ENCODE data around the gene TLK2.
"Not testable (repeated sequence)": the region's sequence is repeated elsewhere in the genome, so short reads cannot be mapped to it uniquely, and the experiment has no call there.

Gene TLK2

DNA sequence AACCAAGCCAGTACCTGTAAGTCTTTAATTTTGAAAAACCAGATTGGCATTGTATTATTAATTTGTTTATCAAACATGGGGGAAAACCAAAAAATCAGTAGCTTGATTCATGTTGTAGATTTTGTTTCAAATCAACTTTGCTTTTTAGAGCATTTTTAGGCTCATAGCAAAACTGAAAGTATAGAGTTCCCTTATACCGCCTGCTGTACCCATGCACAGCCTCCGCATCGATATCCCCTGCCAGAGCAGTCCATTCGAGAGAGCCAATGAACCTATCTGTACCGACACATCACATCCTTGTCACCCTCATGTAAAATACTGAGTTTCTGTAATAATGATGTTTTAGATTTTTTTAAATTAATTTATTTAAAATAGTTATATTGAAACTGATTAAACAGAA lies 132.7 kb downstream of the TLK2 start:
- DNase-seq, result no peak

DNA sequence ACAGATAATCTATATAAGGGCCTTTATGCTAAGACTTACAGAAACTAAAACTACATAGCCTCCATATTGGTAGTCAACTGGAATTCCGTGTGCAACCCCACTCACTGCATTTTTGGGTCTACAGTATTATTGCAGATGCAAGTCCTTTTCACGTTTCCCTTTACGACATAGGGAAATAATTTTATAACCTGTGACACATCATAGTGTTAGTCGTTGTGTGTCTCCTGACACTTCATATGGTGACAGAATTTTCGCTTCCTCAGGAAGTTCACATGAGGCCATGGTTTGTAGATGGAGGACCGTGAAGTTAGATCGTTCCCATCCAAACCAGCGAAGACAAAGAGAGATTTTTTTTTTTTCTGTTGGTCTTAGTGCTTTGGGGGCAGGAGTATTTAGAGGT lies 133.1 kb downstream of the TLK2 start:
- DNase-seq, result no peak

DNA sequence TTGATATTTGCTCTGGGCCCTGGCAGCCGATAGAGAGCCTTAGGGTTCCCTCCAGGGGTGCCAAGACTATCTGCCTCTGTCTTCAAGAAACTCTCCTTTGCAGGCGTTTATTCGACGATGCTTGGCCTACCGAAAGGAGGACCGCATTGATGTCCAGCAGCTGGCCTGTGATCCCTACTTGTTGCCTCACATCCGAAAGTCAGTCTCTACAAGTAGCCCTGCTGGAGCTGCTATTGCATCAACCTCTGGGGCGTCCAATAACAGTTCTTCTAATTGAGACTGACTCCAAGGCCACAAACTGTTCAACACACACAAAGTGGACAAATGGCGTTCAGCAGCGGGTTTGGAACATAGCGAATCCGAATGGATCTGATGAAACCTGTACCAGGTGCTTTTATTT lies 133.7 kb downstream of the TLK2 start:
- DNase-seq, result not testable (repeated sequence)

GRCh38 chr17:62613095-62613494 lies 134.5 kb downstream of the TLK2 start:
- not testable (repeated sequence) for DNase-seq

- no peak for DNase-seq
Measured at GRCh38 chr17:62614142-62614541, 135.5 kb downstream of the TLK2 start.

DNA sequence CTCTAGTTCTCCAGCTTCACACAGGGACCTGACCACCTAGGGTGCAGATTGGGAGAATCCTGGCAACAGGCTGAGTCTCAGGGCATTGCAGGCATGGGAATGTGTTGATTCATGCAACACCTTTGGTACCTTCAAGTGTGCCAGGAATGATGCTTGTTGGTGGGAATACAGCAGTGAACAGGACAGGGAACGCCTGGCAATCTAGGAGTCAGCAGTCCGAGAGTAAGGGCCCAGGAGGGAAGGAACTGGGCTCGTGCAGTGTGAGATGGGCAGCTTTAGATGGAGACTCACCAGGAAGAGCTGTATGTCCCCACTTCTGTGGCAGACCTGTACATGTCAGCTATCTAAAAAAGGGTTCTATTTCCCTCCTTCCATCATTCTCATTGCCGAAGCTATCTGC lies 136.9 kb downstream of the TLK2 start:
- DNase-seq, result no peak

DNA sequence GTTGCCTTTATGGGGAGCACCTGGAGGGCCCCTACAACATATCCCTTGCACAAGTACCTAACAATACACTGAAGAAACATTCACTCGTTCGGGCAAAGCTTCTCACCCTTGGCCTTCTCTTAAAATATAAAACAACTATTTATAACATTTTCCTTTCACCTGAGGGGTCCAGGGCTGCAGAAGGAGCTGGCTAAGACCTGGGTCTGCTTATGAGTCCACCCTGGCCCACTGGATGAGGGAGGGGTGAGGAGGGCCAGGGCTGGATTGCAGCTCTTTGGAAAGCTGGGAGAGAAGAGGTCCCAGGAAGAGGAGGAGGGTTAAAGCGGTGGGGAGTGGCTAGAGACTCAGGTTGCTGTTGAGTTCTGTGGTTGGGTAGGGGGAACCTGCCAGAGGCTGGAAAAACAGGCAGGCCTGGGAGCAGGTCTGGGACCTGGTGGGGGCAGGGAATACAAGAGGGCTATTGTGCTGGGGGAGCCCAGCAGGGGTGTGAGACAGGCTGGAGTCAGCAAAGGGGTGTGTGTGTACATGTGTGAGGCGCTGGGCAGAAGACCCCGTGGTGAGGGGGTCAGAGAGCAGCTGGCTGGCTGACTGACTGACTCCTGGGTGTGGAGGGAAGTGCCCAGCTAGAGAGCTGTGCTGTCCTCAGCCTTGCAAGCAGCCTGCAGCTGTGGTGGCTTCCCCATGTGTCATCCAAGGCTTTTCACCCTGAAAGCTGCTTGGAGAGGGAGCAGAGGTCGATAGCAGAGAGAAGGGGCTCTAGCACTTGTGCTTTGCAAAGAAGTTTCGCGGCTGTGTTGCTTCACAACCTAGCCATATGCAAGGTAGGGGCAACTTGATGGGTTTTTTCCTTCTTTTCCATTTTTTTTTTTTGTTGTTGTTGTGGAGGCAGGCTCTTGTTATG lies 138.6 kb downstream of the TLK2 start:
- no peak for DNase-seq

GRCh38 chr17:62617894-62618472 lies 139.4 kb downstream of the TLK2 start:
- no peak for DNase-seq

DNA sequence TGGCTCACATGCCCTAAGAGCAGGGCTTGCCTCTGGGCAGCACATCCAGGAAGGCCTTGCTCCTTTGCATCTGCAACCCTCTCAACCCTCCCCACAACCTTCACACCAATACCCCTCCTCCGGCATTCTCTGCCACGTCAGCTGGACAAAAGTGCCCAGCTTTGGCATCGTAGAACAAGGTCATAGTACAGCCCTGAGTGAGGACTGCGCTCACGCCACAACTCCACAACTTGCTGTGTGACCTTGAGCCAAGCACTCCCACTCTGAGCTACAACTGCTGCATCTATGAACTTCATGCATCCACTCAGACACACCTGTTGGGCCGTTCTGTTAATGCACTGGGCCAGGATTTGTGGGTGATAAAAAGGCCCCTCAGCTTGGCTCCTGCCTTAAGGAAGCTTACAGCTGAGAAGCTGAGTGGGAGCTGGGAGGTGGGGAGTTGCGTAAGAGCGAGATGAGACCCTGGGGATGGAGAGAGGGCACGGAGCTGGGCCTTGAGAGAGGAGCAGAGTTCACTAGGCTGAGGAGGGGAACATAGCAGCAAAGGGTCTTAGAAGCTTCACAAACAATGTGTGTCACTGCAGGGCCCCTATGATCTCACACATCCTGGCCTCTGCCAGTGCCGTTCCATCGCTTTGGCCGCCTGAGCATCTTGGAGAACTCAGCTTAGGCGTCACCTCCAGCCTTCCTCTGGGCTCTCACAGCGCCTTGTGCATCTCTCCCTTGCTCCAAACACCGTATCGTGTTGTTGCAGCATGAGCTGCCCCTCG lies 140.2 kb downstream of the TLK2 start:
- no peak for DNase-seq

DNA sequence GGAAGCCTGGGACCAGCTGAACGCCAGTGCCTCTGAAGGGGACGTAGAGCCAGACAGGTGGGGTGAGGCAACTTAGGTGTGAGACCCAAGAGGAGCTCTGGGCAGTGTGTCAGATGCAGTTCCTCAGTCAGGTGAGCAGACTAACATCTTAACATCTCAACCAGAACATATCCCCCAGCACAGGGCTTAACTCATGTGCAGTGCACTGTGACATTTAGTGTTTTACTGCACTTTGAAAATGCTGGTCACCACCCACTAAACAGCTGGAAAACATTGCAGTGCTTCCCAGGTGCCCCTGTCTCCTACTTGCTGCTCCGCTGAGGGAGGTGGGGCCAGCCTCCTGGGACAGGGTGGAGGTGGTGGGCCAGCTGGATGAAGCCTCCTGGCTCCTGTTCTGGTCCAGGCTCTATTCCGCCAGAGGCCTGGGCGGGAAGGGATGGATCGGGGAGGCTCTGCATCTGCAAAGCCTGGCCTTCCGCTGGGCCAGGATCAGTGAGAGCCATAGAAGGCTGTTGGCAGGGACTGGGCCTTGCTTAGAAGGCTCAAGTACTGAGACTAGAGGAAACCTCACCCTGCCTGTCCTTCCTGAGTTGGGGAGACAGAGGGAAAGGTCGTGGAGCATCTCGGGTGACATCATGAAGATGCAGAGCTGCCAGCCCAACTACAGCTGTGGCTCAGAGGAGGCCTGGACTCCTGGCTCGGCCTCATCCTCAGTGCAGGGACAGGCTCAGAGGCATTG lies 141.0 kb downstream of the TLK2 start:
- DNase-seq, result no peak

DNA sequence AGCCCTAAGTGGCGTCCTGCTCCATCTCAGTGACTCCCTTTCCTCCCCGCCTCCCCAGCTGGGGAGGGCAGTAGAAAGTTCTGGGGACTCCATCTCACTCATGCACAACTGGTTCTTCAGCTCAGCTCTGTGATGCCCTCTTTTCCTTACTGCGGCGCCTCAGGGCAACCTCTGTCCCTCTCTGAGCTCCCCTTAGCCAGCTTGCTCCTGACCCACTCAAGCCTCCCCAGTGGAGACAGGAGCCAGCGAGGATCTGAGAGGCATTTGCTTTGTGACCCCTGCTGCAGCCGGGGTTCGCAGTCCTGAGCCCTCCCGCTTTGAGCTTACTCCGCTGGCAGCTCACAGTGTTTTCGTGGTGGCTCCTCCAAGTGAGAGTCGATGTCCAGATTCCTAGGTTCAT lies 142.6 kb downstream of the TLK2 start:
- no peak for DNase-seq

DNA sequence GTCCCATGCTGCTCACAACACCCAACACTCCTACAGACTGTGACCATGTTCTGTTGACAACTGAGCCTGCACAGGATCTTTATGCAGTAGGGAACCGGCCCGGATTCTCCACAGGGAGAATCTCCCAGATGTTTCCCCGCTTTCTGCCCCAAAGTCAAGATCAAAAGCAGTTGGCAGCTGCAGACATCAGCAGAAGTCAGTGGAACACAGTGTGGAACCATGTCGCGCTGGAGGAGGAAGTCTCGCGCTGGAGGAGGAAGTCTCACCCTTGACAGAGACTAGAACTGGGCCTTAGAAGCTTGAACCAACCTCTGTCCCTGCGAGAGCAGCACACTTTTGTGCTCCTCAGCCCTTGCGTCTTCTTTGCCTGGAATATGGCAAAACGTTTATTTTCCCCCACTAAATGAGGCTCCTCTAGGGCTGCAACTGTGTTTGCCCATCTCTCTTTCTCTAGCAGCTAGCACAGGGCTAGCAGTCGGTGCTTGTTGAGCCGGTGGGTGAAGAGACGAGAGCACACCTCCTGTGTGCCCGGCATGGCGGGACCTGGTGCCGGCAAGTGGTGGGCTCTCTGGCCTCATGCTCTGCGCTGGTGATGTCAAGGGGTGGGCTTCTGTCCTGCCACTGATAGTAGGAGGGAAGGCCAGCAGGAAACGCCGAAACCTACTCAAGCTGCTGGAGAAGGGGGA lies 146.7 kb downstream of the TLK2 start:
- DNase-seq, result no peak

GRCh38 chr17:62625870-62626200 lies 147.2 kb downstream of the TLK2 start:
- no peak for DNase-seq

DNA sequence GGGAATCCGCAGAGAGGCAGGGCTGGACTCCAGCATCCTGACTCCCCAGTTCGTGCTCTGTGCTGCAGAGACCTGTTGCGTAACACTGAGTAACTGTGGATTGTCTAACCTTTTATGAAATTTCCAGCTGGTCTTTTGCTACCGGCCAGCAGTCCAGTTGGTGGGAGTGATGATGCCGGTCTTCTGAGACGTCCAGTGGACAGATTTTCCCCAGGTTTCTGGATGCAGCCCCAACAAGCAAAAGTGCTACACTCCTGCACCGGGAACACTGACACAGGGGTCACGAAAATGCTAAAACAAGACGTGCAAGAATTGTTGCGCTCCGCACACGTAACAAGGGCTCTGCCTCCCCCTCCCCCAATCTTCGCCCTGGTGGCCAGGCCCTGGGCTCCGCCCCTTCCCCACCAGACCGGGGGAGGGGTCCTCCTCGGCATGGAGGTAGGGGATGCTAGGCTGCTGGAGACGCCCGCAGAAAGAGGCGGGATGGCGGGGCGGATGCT lies 148.1 kb downstream of the TLK2 start:
- DNase-seq, result no peak

GRCh38 chr17:62627219-62627903 lies 148.7 kb downstream of the TLK2 start, which contains the start of gene MRC2:
TSS of gene MRC2 (plus strand) at chr17:62627670. CDS start at chr17:62627803, 133 bp downstream.
- no peak for DNase-seq

- DNase-seq, result no peak
Measured at GRCh38 chr17:62627904-62628633, 149.4 kb downstream of the TLK2 start.

GRCh38 chr17:62628831-62629555 lies 150.4 kb downstream of the TLK2 start:
- no peak for DNase-seq

DNA sequence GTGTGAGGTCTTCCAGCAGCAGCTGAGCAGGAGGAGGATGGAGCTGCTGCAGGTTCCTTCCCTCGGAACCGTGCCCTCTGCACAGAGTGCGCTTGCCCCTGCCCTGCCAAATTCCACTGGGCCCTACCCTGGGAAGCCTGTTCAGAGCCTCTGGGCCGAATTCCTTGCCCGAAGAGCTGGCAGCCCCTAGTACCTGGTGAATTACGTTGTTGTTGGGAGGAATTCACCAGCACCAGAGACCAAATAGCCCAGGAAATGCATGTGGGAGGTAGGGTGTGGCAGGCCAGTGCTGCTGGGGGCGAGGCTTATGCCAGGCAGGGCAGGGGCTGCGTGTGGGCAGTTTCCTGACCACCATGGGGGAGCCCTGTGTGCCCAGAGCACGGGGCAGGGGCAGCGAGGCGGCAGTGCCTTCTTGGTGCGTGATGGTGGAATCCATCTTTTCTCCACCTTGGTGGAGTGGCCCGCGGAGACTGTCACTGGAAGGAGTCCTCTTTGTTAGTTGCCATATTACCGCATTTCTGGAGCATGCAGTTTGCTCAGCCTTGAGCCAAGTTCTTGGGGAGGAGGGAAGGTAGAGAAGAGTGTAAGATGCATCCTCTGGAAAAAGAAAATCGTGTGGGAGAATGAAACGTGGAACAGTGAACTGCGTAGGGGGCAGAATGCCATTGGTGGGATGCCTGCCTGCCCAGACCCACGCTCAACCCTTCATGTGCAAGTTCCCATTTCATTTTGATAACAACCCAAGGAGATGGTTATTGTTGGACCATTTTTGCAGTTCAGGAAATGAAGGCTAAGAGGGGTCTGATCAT lies 151.1 kb downstream of the TLK2 start:
- DNase-seq, result no peak

DNA sequence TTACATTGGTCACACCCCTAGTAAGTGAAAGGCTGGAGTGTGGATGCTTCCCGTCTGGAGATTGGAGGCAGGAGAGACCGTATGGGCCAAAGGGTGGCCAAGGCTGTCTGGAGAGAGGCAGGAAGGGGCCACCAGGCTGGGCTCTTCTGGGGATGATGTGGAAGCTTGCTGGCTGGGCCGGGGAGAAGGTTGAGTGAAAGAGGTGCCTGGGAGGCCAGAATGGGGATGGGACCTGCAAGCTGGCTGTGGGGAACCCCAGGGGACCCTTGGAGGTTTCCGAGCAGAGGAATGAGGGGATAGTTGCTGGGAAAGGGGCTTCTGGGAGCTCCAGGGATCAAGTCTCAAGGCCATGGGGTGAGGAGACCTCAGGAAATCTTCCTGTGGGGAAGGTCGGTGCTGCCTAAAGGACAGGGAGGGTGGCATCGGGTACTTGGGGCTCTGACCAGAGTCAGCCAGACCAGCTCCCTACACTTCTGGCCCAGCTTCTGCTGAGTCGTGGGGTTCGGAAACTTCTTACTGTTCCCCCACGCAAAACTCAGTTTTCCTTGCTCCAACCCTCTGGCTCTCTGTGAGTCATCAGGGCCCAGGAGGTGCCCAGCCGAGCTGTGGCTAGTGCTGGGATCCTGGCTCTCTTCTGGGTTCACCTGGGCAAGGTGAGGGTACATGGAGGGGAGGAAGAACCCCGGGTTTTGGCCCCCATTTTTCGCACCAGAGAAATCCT lies 151.9 kb downstream of the TLK2 start:
- no peak for DNase-seq
